ENCODE measurements around the gene OPCML.

The OPCML gene

GRCh38 chr11:132604431-132604830, 927.9 kb downstream of the OPCML start:
- Histone ChIP-seq H4K20me1 (ENCODE audit: insufficient read depth) (no peaks in the 10 kb centered on the region), H2AFZ (ENCODE audit: low read depth) (no peak overlapping the region), H3K27me3 (ENCODE audit: insufficient read depth, low read depth) (no peaks in the 10 kb centered on the region), H3K9ac (no peak overlapping the region), H3K27ac (no peak overlapping the region), H3K4me3 (IDR thresholded peaks at IDR 0.05; ENCODE audit: insufficient read depth, low read depth, low read length) (no peak overlapping the region), H3K4me1 (ENCODE audit: low read depth, poor library complexity, severe bottlenecking) (no peaks in the 10 kb centered on the region), H3K4me2 (no peak overlapping the region), H3K79me2 (ENCODE audit: insufficient read depth, low read depth) (no peaks in the 10 kb centered on the region), H3K36me3 (ENCODE audit: insufficient read depth) (no peaks in the 10 kb centered on the region)
- no peak for TF ChIP-seq CTCF (conservative IDR thresholded peaks at IDR 0.05; ENCODE audit: low read depth, low read length)

GRCh38 chr11:132601875-132602274, 930.4 kb downstream of the OPCML start:
- no peak overlapping the region for H3K4me2 ChIP-seq
- no peak overlapping the region for H3K9ac ChIP-seq
- H3K36me3 ChIP-seq (ENCODE audit: insufficient read depth), result no peaks in the 10 kb centered on the region
- no peak overlapping the region for H3K4me3 ChIP-seq (IDR thresholded peaks at IDR 0.05; ENCODE audit: insufficient read depth, low read depth, low read length)
- no peak overlapping the region for H2AFZ ChIP-seq (ENCODE audit: low read depth)
- TF ChIP-seq CTCF (conservative IDR thresholded peaks at IDR 0.05; ENCODE audit: low read depth, low read length), result no peak
- no peaks in the 10 kb centered on the region for H4K20me1 ChIP-seq (ENCODE audit: insufficient read depth)
- no peaks in the 10 kb centered on the region for H3K27me3 ChIP-seq (ENCODE audit: insufficient read depth, low read depth)
- H3K27ac ChIP-seq, result no peak overlapping the region
- H3K79me2 ChIP-seq (ENCODE audit: insufficient read depth, low read depth), result no peaks in the 10 kb centered on the region
- no peaks in the 10 kb centered on the region for H3K4me1 ChIP-seq (ENCODE audit: low read depth, poor library complexity, severe bottlenecking)

GRCh38 chr11:132595711-132596134, 936.6 kb downstream of the OPCML start:
- H3K79me2 ChIP-seq (ENCODE audit: insufficient read depth, low read depth), result no peaks in the 10 kb centered on the region
- no peaks in the 10 kb centered on the region for H3K27me3 ChIP-seq (ENCODE audit: insufficient read depth, low read depth)
- H3K4me3 ChIP-seq (IDR thresholded peaks at IDR 0.05; ENCODE audit: insufficient read depth, low read depth, low read length), result no peak overlapping the region
- no peak overlapping the region for H2AFZ ChIP-seq (ENCODE audit: low read depth)
- no peaks in the 10 kb centered on the region for H3K36me3 ChIP-seq (ENCODE audit: insufficient read depth)
- H3K27ac ChIP-seq, result no peak overlapping the region
- peaks cover 11% of the 10 kb centered on the region for H3K4me1 ChIP-seq (ENCODE audit: low read depth, poor library complexity, severe bottlenecking)
- no peaks in the 10 kb centered on the region for H4K20me1 ChIP-seq (ENCODE audit: insufficient read depth)
- TF ChIP-seq CTCF (conservative IDR thresholded peaks at IDR 0.05; ENCODE audit: low read depth, low read length), result no peak
- H3K4me2 ChIP-seq, result no peak overlapping the region
- no peak overlapping the region for H3K9ac ChIP-seq

- Histone ChIP-seq H3K9ac (no peak overlapping the region), H3K4me2 (no peak overlapping the region), H3K27ac (no peak overlapping the region), H2AFZ (ENCODE audit: low read depth) (no peak overlapping the region), H4K20me1 (ENCODE audit: insufficient read depth) (no peaks in the 10 kb centered on the region), H3K4me3 (IDR thresholded peaks at IDR 0.05; ENCODE audit: insufficient read depth, low read depth, low read length) (no peak overlapping the region), H3K79me2 (ENCODE audit: insufficient read depth, low read depth) (no peaks in the 10 kb centered on the region), H3K36me3 (ENCODE audit: insufficient read depth) (no peaks in the 10 kb centered on the region), H3K4me1 (ENCODE audit: low read depth, poor library complexity, severe bottlenecking) (peaks cover 11% of the 10 kb centered on the region), H3K27me3 (ENCODE audit: insufficient read depth, low read depth) (no peaks in the 10 kb centered on the region)
- no peak for TF ChIP-seq CTCF (conservative IDR thresholded peaks at IDR 0.05; ENCODE audit: low read depth, low read length)
Measured at GRCh38 chr11:132595246-132595645, 937.1 kb downstream of the OPCML start.

All from KMS-11 (cell line).